ENCODE measurements around the gene JUN.

DNA sequence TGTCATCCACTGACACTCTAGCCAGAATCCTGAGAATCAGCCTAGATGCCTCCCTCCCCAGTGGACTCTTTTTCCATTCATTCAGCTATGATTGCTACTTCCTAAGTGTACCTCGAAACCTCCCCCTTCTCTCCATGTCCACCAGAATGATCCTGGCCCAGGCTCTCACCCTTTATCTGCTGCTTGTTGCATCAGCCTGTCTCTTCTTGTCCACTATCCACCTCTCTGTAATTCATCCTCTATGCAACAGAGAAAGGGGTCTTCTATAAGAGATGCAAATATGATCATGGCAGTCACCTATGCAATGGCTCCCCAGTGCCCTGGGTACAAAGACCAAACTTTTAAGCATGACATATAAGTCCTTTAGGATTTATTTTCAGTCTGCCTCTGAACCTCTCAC lies 37.7 kb downstream of the JUN start:
- no peak for TF ChIP-seq CTCF (IDR thresholded peaks at IDR 0.05; ENCODE audit: low read depth, low read length, missing input control)
- TF ChIP-seq, protein P1, sequence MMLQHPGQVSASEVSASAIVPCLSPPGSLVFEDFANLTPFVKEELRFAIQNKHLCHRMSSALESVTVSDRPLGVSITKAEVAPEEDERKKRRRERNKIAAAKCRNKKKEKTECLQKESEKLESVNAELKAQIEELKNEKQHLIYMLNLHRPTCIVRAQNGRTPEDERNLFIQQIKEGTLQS (IDR thresholded peaks at IDR 0.05) = no peak
- no peak for TF ChIP-seq GABPA (IDR thresholded peaks at IDR 0.05 in 1 of 2, conservative IDR thresholded peaks at IDR 0.05 in 1 of 2)
- TF ChIP-seq, protein P2, sequence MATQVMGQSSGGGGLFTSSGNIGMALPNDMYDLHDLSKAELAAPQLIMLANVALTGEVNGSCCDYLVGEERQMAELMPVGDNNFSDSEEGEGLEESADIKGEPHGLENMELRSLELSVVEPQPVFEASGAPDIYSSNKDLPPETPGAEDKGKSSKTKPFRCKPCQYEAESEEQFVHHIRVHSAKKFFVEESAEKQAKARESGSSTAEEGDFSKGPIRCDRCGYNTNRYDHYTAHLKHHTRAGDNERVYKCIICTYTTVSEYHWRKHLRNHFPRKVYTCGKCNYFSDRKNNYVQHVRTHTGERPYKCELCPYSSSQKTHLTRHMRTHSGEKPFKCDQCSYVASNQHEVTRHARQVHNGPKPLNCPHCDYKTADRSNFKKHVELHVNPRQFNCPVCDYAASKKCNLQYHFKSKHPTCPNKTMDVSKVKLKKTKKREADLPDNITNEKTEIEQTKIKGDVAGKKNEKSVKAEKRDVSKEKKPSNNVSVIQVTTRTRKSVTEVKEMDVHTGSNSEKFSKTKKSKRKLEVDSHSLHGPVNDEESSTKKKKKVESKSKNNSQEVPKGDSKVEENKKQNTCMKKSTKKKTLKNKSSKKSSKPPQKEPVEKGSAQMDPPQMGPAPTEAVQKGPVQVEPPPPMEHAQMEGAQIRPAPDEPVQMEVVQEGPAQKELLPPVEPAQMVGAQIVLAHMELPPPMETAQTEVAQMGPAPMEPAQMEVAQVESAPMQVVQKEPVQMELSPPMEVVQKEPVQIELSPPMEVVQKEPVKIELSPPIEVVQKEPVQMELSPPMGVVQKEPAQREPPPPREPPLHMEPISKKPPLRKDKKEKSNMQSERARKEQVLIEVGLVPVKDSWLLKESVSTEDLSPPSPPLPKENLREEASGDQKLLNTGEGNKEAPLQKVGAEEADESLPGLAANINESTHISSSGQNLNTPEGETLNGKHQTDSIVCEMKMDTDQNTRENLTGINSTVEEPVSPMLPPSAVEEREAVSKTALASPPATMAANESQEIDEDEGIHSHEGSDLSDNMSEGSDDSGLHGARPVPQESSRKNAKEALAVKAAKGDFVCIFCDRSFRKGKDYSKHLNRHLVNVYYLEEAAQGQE (IDR thresholded peaks at IDR 0.05) = no peak
- no peak for TF ChIP-seq EGR1 (IDR thresholded peaks at IDR 0.05; ENCODE audit: low read depth in 2 of 2)
- TF ChIP-seq, protein P3, sequence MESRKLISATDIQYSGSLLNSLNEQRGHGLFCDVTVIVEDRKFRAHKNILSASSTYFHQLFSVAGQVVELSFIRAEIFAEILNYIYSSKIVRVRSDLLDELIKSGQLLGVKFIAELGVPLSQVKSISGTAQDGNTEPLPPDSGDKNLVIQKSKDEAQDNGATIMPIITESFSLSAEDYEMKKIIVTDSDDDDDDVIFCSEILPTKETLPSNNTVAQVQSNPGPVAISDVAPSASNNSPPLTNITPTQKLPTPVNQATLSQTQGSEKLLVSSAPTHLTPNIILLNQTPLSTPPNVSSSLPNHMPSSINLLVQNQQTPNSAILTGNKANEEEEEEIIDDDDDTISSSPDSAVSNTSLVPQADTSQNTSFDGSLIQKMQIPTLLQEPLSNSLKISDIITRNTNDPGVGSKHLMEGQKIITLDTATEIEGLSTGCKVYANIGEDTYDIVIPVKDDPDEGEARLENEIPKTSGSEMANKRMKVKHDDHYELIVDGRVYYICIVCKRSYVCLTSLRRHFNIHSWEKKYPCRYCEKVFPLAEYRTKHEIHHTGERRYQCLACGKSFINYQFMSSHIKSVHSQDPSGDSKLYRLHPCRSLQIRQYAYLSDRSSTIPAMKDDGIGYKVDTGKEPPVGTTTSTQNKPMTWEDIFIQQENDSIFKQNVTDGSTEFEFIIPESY (IDR thresholded peaks at IDR 0.05) = no peak
- TF ChIP-seq FOXA2 (IDR thresholded peaks at IDR 0.05) = no peak
- TF ChIP-seq YY1 (IDR thresholded peaks at IDR 0.05) = no peak

Measured in liver (tissue), 3 donors.